ENCODE measurements around the gene BID. TPM values are rescaled to one million over a fixed set of nuclear protein-coding genes. Genes with fewer than 3 reads are reported as not detected.

BID gene
- total RNA-seq, 2 donors from 2014 or later: 18.1 to 21.0 TPM

- Histone ChIP-seq H3K4me3 (no peak overlapping the region), H3K9me3 (no peaks in the 10 kb centered on the region), H3K4me1 (replicated peaks) (no peaks in the 10 kb centered on the region), H3K36me3 (peaks cover 0 to 11% of the 10 kb centered on the region in 2 donors), H3K27ac (no peak overlapping the region), H3K27me3 (replicated peaks; ENCODE audit: insufficient read depth) (no peaks in the 10 kb centered on the region)
- intact Hi-C loops (cut with DNase I): no loop called here
- TF ChIP-seq POLR2A (IDR thresholded peaks at IDR 0.05) (no peak), POLR2AphosphoS5 (IDR thresholded peaks at IDR 0.05) (no peak), CTCF (IDR thresholded peaks at IDR 0.05) (no peak)
- DNase-seq (ENCODE audit: low spot score): no peak
- 85% methylated on average over 29 of the region's 29 CpGs for WGBS
Observed at GRCh38 chr22:17792854-17793434, 18.7 kb upstream of the BID start.

- peaks cover 0 to 11% of the 10 kb centered on the region in 2 donors for H3K36me3 ChIP-seq
- intact Hi-C loops (cut with DNase I): no loop called here
- no peaks in the 10 kb centered on the region for H3K27me3 ChIP-seq (replicated peaks; ENCODE audit: insufficient read depth)
- WGBS: 50% methylated on average over 5 of the region's 5 CpGs
- H3K4me1 ChIP-seq (replicated peaks): no peaks in the 10 kb centered on the region
- no peak for DNase-seq (ENCODE audit: low spot score)
- no peak overlapping the region for H3K27ac ChIP-seq
- no peaks in the 10 kb centered on the region for H3K9me3 ChIP-seq
- TF ChIP-seq CTCF (IDR thresholded peaks at IDR 0.05): no peak
- no peak for TF ChIP-seq POLR2A (IDR thresholded peaks at IDR 0.05)
- TF ChIP-seq POLR2AphosphoS5 (IDR thresholded peaks at IDR 0.05): no peak
- no peak overlapping the region for H3K4me3 ChIP-seq
Observed at GRCh38 chr22:17792299-17792698, 18.0 kb upstream of the BID start.

- Histone ChIP-seq H3K9me3 (no peaks in the 10 kb centered on the region), H3K4me3 (no peak overlapping the region), H3K27me3 (replicated peaks; ENCODE audit: insufficient read depth) (no peaks in the 10 kb centered on the region), H3K36me3 (peaks cover 0 to 11% of the 10 kb centered on the region in 2 donors), H3K27ac (no peak overlapping the region), H3K4me1 (replicated peaks) (no peaks in the 10 kb centered on the region)
- 89% methylated on average over 21 of the region's 21 CpGs for WGBS
- no peak for DNase-seq (ENCODE audit: low spot score)
- intact Hi-C loops (cut with DNase I): no loop called here
- TF ChIP-seq POLR2A (IDR thresholded peaks at IDR 0.05): no peak
- no peak for TF ChIP-seq POLR2AphosphoS5 (IDR thresholded peaks at IDR 0.05)
- no peak for TF ChIP-seq CTCF (IDR thresholded peaks at IDR 0.05)
Observed at GRCh38 chr22:17791196-17791595, 16.9 kb upstream of the BID start.

GRCh38 chr22:17789379-17790200, 15.3 kb upstream of the BID start:
- intact Hi-C loops (cut with DNase I): loop anchor here (10.0 kb wide), 1 partner anchor 225 kb away; the partner anchor contains the start of gene SLC25A18
- no peak overlapping the region for H3K4me3 ChIP-seq
- WGBS: 88% methylated on average over 27 of the region's 27 CpGs
- H3K4me1 ChIP-seq (replicated peaks): no peaks in the 10 kb centered on the region
- no peak overlapping the region for H3K27ac ChIP-seq
- H3K9me3 ChIP-seq: no peaks in the 10 kb centered on the region
- H3K36me3 ChIP-seq: peaks cover 0 to 11% of the 10 kb centered on the region in 2 donors
- TF ChIP-seq POLR2AphosphoS5 (IDR thresholded peaks at IDR 0.05): no peak
- TF ChIP-seq POLR2A (IDR thresholded peaks at IDR 0.05): no peak
- TF ChIP-seq CTCF (IDR thresholded peaks at IDR 0.05): no peak
- no peaks in the 10 kb centered on the region for H3K27me3 ChIP-seq (replicated peaks; ENCODE audit: insufficient read depth)
- DNase-seq (ENCODE audit: low spot score): no peak
